GM19452 (cell line): Measurements from ENCODE around the gene TESK2.
"Not testable (repeated sequence)": the region's sequence is repeated elsewhere in the genome, so short reads cannot be mapped to it uniquely, and the experiment has no call there.

Source experiments
- ATAC-seq: cut with Tn5 transposase; IDR thresholded peaks from one replicate; pipeline ENCODE4 v1.9.1; 2021; ENCODE audit not compliant: unreplicated experiment

Gene TESK2

DNA sequence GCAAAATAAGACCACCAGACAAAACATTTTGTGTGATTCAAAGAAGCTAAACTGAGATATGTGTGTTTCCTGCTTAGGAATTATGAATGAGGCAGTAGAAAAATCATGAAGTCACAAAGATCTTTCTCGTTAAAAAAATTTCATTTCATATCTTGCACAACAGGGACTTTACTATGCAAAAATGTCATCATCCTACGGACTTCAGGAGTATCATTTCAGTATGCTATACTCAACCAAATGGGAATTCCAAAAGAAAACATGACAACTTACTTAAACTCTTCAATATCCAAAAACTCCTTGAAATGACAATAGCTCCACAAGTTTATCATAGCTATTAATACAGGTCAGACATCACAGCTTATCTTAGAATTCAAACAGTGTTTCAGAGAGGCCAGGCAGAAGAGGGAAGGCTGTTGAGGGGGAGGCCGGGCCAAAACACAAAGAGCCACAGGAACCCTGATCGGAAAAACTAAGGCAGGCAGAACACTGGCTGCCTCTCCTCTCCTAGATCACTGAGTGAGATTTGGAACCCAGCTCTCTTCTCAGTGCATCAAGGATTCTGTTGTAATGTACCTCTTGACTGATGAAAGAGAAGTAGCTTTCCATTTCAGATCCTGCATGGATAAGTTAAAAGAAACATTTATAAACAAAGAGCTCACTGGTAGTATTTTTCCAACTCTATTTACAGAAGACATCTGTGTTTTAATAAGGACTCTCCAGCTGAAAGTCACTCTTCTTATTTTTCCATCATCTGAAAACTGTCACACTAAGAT is 66.9 kb downstream of the TESK2 start:
- no peak for ATAC-seq

DNA sequence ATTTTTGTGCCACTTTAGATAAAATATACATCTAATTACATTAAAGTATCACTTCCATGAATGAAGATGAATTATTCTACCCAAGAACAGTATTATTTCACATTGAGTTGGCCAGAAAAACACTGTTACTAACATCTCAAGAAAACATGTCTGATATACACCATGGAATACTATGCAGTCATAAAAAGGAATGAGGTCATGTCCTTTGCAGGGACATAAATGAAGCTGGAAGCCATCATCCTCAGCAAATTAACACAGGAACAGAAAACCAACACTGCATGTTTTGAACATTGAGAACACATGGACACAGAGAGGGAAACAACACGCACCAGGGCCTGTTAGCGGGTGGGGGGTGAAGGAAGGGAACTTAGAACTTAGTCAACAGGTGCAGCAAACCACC is 69.0 kb downstream of the TESK2 start:
- ATAC-seq = no peak

DNA sequence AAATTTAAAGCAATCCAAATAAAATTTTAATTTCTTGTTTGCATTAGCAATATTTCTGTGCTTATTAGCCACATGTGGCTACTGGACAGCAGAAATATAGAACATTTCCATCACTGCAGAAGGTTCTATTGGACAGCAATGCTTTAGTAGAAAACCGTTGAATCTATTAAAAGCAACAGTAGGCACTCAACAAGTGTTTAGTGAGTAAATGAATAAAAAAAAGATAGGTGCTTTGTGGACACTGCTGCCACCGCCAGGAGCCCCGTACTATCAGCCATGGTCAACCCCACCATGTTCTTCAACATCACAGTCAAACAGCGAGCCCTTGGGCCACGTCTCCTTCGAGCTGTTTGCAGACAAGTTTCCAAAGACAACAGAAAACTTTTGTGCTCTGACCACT is 76.2 kb downstream of the TESK2 start:
- no peak for ATAC-seq

DNA sequence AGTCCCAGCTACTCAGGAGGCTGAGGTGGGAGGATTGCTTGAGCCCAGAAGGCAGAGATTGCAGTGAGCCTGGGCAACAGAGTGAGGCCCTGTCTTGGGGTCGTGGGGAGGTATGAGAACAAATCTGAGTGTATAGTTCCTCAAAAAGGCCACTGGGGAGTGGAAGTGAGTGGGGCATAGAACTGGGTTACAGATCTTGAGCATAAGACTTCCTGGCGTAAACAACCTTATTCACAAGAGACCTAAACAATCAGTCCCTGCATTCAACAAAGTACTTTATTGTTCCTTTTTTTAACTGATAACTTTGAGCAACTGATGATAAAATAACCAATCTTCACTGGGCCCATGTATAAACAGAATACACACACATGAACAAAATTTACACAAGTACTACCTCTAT is 78.1 kb downstream of the TESK2 start:
- no peak for ATAC-seq

DNA sequence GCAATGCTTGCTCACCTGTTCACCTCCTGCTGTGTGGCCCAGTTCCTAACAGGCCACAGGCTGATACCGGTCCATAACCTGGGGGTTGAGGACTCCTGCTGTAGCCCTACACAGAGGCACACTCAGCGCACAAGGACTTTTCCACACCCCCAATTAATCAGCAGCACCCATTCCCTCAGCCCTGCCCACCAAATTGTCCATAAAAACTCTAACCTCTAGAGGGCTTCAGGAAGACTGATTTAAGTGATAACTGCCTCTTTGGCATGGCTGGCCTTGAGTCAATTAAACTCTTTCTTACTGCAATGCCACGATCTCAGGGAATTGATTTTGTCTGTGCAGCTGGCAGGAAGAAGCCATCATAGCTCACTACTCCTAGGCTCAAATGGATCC is 79.5 kb downstream of the TESK2 start:
- ATAC-seq = no peak

DNA sequence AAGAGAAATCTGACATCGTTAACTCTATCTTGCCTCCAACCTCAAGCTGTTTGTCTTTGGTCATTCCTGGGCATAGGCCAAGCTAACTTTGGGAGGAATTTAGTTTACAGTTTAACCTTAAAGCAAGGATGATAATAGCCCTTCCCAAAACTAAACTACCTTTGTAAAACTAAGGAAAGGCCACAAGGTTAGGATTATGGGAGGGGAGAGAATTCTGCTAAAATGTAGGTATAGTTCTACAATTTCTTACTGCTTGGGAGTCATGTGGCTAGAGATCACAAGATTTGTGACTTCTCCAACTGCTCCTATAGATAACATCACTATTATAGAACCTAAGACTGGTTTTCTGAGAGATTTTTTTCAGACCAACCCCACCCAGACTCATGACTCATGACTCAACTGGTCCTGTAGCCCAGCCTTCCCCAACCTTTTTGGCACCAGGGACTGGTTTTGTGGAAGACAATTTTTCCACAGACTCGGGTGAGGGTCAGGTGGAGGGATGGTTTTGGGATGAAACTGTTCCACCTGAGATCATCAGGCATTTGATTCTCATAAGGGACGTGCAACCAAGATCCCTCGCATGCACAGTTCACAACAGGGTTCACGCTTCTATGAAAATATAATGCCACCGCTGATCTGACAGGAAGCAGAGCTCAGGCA is 80.0 kb downstream of the TESK2 start:
- no peak for ATAC-seq

DNA sequence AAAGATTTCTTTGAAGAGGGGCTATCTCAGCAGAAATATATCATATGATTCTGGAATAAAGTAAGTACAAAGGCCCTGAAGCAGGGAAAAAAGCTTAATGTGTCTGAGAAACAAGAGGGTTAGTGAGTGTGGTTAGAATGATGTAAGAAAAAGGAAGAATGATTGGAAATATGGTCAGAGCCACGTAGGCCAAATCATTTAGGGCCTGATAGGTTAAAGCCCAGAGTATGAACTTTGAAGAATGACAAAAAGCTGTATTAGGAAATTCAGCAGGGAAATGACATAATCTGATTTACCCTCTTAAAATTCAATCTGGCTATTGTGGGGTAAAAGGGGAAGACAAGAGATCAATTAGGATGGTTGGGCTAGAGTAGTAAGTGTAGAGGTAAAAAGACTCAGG is 81.7 kb downstream of the TESK2 start:
- ATAC-seq = no peak

DNA sequence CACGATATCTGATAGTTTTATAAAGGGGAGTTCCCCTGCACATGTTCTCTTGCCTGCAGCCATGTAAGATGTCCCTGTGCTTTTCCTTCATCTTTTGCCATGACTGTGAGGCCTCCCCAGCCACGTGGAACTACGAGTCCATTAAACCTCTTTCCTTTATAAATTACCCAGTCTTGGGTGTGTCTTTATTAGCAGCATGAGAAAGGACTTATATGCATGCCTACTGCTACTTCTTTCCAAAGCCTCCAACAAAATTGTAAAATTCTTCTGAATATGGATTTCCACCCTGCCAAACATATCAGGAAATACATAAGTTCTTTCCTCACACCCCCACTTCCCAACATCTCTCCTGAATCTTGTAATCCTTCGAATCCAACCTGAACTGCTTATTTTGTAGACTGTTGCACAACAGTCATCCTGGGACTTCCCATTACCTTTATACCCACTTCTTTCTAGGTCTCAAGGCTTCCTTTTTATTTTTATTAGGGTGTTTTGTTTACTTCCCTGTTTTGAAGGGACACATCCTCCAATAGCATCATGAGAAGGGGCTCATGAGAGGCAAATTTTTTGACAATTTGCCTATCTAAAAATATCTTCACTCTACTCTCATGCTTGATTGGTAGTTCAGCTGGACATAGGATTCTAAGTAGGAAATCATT is 83.2 kb downstream of the TESK2 start:
- ATAC-seq = no peak

DNA sequence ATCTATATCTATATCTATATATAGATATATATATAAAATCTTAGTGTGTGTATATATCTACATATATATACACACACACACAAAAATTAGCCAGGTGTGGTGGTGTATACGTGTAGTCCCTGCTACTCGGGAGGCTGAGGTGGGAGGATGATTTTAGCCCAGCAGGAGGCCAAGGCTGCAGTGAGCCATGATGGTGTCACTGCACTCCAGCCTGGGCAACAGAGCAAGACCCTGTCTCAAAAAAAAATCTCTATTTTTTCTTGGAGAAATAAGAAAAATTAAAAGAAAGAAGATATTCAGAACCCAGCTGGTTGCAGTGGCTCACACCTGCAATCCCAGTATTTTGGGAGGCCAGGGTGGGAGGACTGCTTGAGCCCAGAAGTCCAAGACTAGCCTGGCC is 85.3 kb downstream of the TESK2 start:
- no peak for ATAC-seq

DNA sequence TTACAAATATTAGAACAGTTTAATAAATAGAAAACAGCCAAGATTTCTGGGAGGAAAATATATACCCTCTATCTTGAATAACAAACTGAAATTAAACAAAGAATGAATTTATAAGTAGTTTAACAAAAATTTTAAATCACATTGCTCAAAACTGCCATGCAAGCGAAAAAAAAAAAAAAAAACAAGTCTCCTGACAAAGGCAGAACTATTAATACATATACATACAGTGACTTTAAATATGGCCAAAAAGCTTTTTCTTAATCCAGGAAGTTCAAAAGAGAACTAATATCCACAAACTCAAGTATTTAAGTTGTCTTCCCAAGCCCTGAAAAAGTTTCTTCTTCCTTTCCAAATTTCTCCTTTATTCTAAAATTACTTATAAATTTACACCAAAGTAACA is 87.2 kb downstream of the TESK2 start:
- ATAC-seq = no peak

DNA sequence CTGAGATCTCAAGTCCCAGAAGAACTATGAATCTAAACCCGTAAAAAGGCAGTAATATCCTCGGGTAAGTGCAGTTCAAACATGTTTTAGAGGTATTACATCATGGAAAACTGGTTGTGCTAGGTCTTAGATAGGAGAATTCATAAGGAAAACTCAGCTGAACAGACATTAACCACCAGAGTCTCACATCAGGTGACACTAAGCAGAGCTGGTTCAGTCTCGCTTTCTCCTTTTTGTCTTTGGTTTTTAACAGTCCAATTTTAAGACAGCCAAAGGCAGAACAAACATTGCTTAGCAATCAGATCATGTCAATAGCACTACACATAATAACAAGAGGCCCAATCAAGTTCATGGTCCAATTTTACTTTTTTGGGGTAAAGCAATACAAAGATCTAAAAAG is 87.7 kb downstream of the TESK2 start:
- no peak for ATAC-seq

DNA sequence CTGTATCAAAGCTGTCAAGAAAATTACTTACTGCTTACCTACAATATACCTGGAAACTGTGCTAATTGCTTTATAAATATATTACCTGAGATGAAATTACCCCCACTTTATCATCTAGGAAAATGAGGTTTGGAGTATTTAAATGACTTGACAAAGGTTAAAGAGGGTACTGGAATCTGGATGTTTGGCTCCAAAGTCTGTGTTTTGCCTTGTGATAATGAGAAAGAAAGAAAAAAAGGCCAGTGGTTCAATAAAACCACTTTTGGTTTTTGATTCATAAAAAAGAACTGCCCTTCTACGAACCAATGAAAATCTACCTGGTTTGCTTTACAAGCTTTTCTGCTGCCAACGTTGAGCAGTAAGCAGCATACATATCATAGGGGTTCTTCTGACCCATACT is 89.4 kb downstream of the TESK2 start:
- ATAC-seq = no peak

DNA sequence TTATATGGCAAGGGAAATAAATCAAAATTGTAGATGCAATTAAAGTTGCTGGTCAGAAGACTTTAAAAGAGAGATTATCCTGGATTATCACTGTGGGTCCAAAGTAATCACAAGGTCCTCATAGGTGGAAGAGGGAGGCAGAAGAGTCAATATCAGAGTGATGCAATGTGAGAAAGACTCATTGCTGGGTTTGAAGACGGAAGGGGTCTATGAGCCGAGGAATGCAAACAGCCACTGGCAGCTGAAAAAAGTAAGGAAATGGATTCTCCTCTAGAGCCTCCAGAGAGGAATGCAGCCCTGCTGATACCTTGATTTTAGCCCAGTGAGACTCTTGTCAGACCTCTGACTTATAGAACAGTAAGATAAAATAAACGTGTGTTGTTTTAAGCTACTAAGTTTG is 90.9 kb downstream of the TESK2 start:
- no peak for ATAC-seq

DNA sequence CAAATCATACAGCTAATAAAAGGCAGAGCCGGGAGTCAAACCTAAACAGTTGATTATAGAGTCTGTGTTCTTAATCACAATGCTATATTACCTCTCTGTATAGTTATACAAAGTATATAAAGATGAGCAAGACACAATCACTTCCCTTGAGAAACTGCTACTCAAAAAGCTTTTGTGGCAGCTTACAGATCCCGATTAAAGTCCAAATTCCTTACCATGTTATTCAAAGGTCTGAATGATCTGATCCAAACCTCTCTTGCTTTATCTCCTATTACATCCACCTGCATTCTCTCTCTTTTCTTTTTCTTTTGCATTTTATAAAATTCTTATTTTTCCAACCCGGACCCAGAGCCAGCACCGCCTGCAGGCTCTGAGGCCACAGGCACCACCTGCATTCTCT is 93.7 kb downstream of the TESK2 start:
- ATAC-seq = no peak

DNA sequence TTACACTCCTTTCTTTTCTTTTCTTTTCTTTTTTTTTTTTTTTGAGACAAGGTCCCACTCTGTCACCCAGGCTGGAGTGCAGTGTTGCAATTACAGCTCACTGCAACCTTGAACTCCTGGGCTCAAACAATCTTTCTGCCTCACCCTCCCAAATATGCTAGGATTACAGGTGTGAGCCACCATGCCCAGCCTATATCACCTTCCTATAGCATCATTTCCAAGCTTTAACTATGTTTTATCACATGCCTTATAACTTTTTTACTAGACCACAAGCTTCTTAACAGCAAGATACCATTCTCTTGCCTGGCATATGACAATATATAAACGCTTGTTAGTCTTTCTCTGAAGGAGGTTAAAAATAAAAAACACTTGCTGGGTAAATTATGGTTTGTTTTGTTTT is 95.4 kb downstream of the TESK2 start:
- no peak for ATAC-seq

DNA sequence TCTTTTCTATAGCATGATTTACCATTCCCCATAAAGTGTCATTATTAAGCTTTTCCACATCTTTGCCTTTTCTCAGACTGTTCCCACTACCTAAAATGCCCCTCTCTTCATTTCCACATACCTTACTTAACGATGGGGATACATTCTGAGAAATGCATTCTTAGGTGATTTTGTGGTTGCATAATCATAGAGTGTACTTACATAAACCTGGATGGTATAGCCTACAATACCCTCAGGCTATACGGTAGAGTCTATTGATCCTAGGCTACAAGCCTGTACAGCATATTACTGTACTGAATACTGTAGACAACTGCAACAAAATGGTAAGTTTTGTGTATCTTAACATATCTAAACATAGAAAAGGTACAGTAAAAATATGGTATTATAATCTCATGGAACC is 95.9 kb downstream of the TESK2 start:
- ATAC-seq = no peak

DNA sequence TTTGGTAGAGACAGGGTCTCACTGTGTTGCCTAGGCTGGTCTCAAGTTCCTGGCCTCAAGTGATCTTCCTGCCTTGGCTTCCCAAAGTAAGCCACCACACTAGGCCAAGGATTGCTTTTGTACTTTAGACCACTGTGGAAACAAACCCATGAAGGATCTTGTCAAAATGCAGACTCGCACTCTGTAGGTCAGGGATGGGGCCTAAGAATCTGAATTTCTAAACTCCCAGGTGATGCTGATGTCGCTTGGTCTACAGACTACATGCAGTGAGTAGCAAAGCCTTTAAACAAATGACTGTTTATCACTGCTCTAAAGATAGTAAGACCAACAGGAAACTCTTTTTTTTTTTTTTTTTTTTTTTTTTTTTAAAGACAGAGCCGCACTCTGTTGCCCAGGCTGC is 96.6 kb downstream of the TESK2 start:
- ATAC-seq = peak; percentile 52

DNA sequence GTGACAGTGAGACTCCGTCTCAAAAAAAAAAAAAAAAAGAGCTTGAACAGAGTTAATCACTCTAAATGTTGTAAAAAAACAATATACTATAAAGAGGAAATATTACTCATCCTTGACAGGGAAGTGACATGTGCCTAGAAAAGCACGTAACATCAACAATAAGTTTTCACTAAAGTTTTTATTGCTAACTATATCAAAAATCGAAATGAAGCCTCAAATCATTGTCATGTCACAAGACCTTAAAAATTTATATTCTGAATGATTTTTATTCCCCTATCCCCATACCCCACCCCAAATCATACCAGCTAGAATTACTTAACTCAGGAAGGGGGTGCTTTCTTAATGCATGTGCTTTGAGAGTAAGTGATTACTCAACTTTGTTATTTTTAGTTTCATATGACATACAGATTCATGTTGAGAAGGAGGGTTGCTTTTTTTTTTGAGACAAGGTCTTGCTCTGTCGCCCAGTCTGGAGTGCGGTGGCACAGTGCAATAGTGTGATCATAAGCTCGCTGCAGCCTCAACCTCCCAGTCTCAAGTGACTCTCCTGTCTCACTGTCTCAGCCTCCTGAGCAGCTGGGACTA is 97.2 kb downstream of the TESK2 start:
- ATAC-seq = peak; percentile 74

DNA sequence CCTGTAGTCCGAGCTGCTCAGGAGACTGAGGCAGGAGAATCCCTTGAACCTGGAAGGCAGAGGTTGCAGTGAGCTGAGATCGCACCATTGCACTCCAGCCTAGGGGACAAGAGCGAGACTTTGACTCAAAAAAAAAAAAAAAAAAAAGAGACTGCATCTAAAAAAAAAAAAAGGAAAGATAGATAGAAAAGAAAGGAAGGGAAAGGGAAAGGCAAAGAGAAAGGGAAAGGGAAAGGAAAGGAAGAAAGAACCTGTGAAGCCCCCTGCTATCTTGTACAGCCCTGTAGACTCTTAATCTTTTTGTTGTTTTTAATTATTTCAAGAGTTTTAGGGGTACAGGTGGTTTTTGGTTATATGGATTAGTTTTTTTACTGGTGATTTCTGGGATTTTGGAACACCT is 104.7 kb downstream of the TESK2 start:
- ATAC-seq = no peak

DNA sequence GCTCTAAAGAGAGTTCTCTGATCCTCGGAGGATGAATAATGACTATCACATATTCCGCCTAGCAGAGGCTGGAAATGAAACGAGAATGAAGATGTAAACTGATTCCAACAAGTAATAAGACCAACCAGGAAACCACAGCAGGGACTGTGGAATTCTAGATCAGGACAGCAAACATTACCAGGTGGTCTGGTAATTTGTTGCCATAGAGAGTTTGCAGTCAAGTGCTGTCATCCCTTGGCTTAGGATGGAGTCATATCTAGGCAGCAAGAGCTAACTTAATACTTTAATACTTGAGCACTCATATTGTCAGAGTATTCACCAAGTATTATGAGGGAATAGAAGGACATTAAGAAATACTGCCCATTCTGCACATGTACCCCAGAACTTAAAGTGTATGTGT is 105.7 kb downstream of the TESK2 start:
- ATAC-seq = no peak

DNA sequence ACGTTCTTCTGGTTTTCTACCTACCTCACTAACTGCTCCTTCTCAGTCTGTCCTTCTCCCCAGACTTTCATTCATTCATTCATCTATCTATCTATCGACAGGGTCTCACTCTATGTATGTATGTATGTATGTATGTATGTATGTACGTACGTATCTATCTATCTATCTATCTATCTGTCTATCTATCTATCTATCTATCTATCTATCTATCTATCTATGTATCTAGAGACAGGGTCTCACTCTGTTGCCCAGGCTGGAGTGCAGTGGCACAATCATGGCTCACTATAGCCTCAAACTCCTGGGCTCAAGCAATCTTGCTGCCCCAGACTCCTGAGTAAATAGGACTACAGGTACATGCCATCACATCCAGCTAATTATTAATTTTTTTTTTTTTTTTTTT is 106.8 kb downstream of the TESK2 start:
- not testable (repeated sequence) for ATAC-seq

DNA sequence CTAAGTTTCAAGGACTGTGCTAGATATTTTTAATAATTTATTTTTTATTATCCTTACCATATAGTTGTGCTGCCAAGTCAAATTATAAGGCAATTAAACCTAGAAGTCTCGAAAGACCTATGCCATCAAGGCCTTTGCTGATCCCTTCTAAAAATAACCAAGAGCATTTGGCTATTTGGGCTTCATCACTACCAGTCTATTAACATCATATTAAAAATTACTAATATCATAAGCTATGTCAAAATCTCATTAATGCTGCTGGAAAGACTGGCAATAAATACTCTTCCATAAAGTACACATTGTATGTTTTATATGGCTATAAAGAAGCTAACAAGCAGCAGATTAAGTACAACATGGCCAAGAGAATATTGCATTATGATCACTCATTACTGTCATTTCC is 107.8 kb downstream of the TESK2 start:
- no peak for ATAC-seq
